PC-9 (cell line): ENCODE data around the gene SNTG2. TPM values are rescaled to one million over a fixed set of nuclear protein-coding genes. Genes with fewer than 3 reads are reported as not detected.

Experiments
- BruUV-seq: library from RNA; stranded (reverse); fragments of 400-500 nt; replicated peaks from 2 replicates; lab custom pipeline; 2021; lab: Mats Ljungman, UMichigan
- CTCF ChIA-PET: fragments of 300-600 bp; sonication (Branson Sonifier 250); formaldehyde crosslinking; loops from one replicate; lab custom pipeline; 2022; ENCODE audit warnings: antibody characterized with exemption; lab: Charles Lee
- POLR2A ChIA-PET: fragments of 300-600 bp; sonication (Branson Sonifier 250); formaldehyde crosslinking; loops from one replicate; lab custom pipeline; 2022; ENCODE audit warnings: antibody characterized with exemption; ENCODE audit not compliant: unreplicated experiment; lab: Charles Lee
- DNase-seq, 2 experiments: peaks; one replicate each; pipeline versions ENCODE4 v3.0.0 to v3.0.0-alpha.2; 2015 to 2022; ENCODE audit warnings: mixed read lengths in 1 of 2
- H2AFZ ChIP-seq: fragments of 200-600 bp; sonication (generic); 2 replicates; pipeline ENCODE4 v1.8.1; 2017; ENCODE audit warnings: antibody characterized with exemption
- H3F3A ChIP-seq: fragments of 200-600 bp; sonication (generic); 2 replicates; pipeline ENCODE4 v1.8.1; 2017; ENCODE audit warnings: antibody characterized with exemption, mild to moderate bottlenecking, low read depth; ENCODE audit not compliant: insufficient read depth
- H3K27ac ChIP-seq: fragments of 200-600 bp; sonication (generic); 2 replicates; pipeline ENCODE4 v1.6.1; 2016; ENCODE audit warnings: mixed run types
- H3K27me3 ChIP-seq: fragments of 200-600 bp; sonication (generic); 2 replicates; pipeline ENCODE4 v1.6.1; 2016; ENCODE audit warnings: low read depth, mixed run types; ENCODE audit not compliant: insufficient read depth
- H3K36me3 ChIP-seq: fragments of 200-600 bp; sonication (generic); 2 replicates; pipeline ENCODE4 v1.6.1; 2016; ENCODE audit warnings: low read depth, mixed run types
- H3K4me1 ChIP-seq: fragments of 200-600 bp; sonication (generic); replicated peaks from 2 replicates; pipeline ENCODE4 v1.6.1; 2016; ENCODE audit warnings: mixed run types; ENCODE audit not compliant: insufficient read depth
- H3K4me2 ChIP-seq: fragments of 200-600 bp; sonication (generic); 2 replicates; pipeline ENCODE4 v1.6.1; 2017; ENCODE audit warnings: mixed run types
- H3K4me3 ChIP-seq: fragments of 200-600 bp; sonication (generic); 2 replicates; pipeline ENCODE4 v1.6.1; 2016; ENCODE audit warnings: mixed run types
- H3K79me2 ChIP-seq: fragments of 200-600 bp; sonication (generic); 2 replicates; pipeline ENCODE4 v1.6.1; 2017; ENCODE audit warnings: low read depth, mixed run types
- H3K9me2 ChIP-seq: fragments of 200-600 bp; sonication (generic); 2 replicates; pipeline ENCODE4 v1.8.1; 2017; ENCODE audit warnings: mild to moderate bottlenecking; ENCODE audit not compliant: insufficient read depth
- H3K9me3 ChIP-seq: fragments of 200-600 bp; sonication (generic); 2 replicates; pipeline ENCODE4 v1.8.1; 2016; ENCODE audit warnings: low read depth; ENCODE audit not compliant: insufficient read depth
- H4K20me1 ChIP-seq: fragments of 200-600 bp; sonication (generic); 2 replicates; pipeline ENCODE4 v1.8.1; 2017; ENCODE audit not compliant: insufficient read depth
- EZH2 ChIP-seq: fragments of 200-600 bp; sonication (generic); IDR thresholded peaks from 2 replicates; pipeline ENCODE4 v1.8.0; 2017; ENCODE audit warnings: antibody characterized with exemption, low read depth
- intact Hi-C: fragments of 100-400 bp; cut with micrococcal nuclease; formaldehyde crosslinking; loops from one replicate; pipeline ENCODE4 v1.10.0; 2022; ENCODE audit not compliant: unreplicated experiment
- total RNA-seq: library from RNA; stranded (reverse); gene quantifications from 2 replicates; pipeline ENCODE4 v1.2.3, GENCODE V29; 2021
- TF ChIP-seq, protein P1 (sequence below): fragments of 200-600 bp; sonication (generic); conservative IDR thresholded peaks from 2 replicates; pipeline ENCODE4 v1.6.1; 2017; ENCODE audit warnings: mixed run types, antibody characterized with exemption, mild to moderate bottlenecking, moderate library complexity

SNTG2 gene
- total RNA-seq, 1 experiment from 2014 or later = not detected

GRCh38 chr2:1350111-1350510, 399.5 kb downstream of the SNTG2 start:
- ChIA-PET CTCF (no interaction called here), POLR2A (no interaction called here)
- H3K4me2 ChIP-seq = no peak overlapping the region
- no peak overlapping the region for H3K4me3 ChIP-seq
- H3K79me2 ChIP-seq = no peaks in the 10 kb centered on the region
- no TSS peak for BruUV-seq
- DNase-seq = no peak
- H3K36me3 ChIP-seq = no peaks in the 10 kb centered on the region
- no peaks in the 10 kb centered on the region for H3K4me1 ChIP-seq
- intact Hi-C loops = no loop called here
- H3F3A ChIP-seq = no peaks in the 10 kb centered on the region
- TF ChIP-seq, protein P1, sequence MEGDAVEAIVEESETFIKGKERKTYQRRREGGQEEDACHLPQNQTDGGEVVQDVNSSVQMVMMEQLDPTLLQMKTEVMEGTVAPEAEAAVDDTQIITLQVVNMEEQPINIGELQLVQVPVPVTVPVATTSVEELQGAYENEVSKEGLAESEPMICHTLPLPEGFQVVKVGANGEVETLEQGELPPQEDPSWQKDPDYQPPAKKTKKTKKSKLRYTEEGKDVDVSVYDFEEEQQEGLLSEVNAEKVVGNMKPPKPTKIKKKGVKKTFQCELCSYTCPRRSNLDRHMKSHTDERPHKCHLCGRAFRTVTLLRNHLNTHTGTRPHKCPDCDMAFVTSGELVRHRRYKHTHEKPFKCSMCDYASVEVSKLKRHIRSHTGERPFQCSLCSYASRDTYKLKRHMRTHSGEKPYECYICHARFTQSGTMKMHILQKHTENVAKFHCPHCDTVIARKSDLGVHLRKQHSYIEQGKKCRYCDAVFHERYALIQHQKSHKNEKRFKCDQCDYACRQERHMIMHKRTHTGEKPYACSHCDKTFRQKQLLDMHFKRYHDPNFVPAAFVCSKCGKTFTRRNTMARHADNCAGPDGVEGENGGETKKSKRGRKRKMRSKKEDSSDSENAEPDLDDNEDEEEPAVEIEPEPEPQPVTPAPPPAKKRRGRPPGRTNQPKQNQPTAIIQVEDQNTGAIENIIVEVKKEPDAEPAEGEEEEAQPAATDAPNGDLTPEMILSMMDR = no peak
- no peak for TF ChIP-seq EZH2
- no peak overlapping the region for H3K27ac ChIP-seq
- H3K9me3 ChIP-seq = peaks cover 8% of the 10 kb centered on the region; the same call in 1 of the 2 replicates
- H3K9me2 ChIP-seq = no peaks in the 10 kb centered on the region
- H3K27me3 ChIP-seq = peaks cover 53% of the 10 kb centered on the region
- H4K20me1 ChIP-seq = no peaks in the 10 kb centered on the region
- no peak overlapping the region for H2AFZ ChIP-seq

DNA sequence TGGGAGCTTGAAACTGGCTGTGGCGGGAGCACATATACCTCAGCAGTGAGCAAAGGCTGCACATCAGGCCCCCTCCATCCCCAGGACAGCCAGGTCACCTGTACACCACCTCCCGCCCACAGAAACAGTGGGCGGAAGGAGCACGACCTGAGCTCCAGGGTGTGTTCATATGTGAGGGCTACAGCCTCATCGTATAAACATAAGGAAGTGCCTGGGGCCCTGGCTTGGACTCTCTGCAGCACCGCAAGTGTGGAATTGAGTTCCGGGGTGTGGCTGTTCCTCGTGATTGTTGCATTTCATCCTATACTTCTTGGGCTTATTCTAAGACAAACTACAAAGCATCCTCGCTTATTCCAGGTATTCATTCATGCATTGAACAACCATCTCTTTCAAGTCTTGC, 402.5 kb downstream of the SNTG2 start:
- no TSS peak for BruUV-seq
- peaks cover 8% of the 10 kb centered on the region; the same call in 1 of the 2 replicates for H3K9me3 ChIP-seq
- H2AFZ ChIP-seq = no peak overlapping the region
- intact Hi-C loops = no loop called here
- H3K4me1 ChIP-seq = no peaks in the 10 kb centered on the region
- H3K36me3 ChIP-seq = no peaks in the 10 kb centered on the region
- no peak for DNase-seq
- H3K4me2 ChIP-seq = no peak overlapping the region
- no peak overlapping the region for H3K4me3 ChIP-seq
- H3K9me2 ChIP-seq = no peaks in the 10 kb centered on the region
- POLR2A ChIA-PET = no interaction called here
- no peak overlapping the region for H3K27ac ChIP-seq
- TF ChIP-seq, protein P1 = no peak
- no peak for TF ChIP-seq EZH2
- CTCF ChIA-PET = no interaction called here
- H3K79me2 ChIP-seq = no peaks in the 10 kb centered on the region
- H3K27me3 ChIP-seq = peaks cover 61% of the 10 kb centered on the region
- no peaks in the 10 kb centered on the region for H3F3A ChIP-seq
- H4K20me1 ChIP-seq = no peaks in the 10 kb centered on the region

- no peak overlapping the region for H3K4me3 ChIP-seq
- ChIA-PET CTCF (no interaction called here), POLR2A (no interaction called here)
- H2AFZ ChIP-seq = no peak overlapping the region
- BruUV-seq = no TSS peak
- H3K9me3 ChIP-seq = peaks cover 8% of the 10 kb centered on the region; the same call in 1 of the 2 replicates
- intact Hi-C loops = no loop called here
- H3K4me1 ChIP-seq = no peaks in the 10 kb centered on the region
- no peak overlapping the region for H3K27ac ChIP-seq
- DNase-seq = no peak
- no peak overlapping the region for H3K4me2 ChIP-seq
- H3K9me2 ChIP-seq = no peaks in the 10 kb centered on the region
- no peaks in the 10 kb centered on the region for H3K36me3 ChIP-seq
- H3K79me2 ChIP-seq = no peaks in the 10 kb centered on the region
- TF ChIP-seq, protein P1 = no peak
- no peak for TF ChIP-seq EZH2
- no peaks in the 10 kb centered on the region for H4K20me1 ChIP-seq
- peaks cover 61% of the 10 kb centered on the region for H3K27me3 ChIP-seq
- no peaks in the 10 kb centered on the region for H3F3A ChIP-seq
These were observed 402.9 kb downstream of the SNTG2 start for GRCh38 chr2:1353543-1353942.
